ENCODE measurements around the gene AVPR2. TPM values are rescaled to one million over a fixed set of nuclear protein-coding genes. Genes with fewer than 3 reads are reported as not detected.

AVPR2 gene
- total and polyA plus RNA-seq, 10 of the 15 experiments (the other 5 are each of a cell fraction or from before 2014, with no cell fraction given): 0.12 to 0.37 TPM; not detected in 8

DNA sequence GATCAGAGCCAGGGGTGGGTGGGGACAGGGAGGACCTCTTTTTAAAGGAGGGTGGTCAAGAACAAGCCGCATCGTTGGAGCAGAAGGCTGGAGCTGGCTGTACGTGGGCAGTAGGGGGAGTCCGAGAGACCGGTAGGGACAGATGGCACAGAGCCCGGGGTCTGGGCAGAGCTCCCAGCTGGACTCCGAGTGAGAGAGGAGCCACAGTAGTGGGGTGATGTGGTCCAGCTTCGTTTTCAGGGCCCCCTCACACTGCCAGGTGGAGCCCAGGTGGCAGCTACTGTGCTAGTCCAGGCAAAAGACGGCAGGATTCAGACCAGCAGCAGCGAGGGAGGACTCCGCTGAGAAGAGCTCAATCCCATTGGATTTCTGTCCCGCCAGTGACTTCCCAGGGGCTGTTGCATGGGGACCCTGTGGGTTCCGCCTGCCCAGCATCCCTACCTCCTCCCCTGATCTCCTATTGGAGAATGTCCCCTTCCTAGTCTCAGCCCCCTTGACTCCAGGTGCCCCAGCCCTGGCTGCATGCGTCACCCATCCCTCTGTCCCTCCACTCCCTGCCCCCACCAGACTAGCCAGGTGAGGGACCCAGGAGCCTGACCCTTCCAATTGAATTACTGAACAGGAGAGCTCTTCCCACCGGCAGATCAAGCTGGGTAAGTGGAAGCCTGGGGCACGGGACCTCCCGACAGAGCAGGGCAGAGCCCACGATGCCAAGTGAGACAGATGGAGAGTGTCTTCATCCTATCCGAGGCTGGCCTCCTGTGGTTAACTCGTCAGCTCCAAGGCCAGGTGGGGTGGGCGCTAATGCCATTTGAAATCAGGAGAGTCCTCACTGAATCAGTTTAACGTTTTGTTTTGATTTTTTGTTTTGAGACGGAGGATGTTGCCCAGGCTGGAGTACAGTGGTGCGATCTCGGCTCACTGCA, 18.7 kb downstream of the AVPR2 start (continued):
- TF ChIP-seq, protein P1, sequence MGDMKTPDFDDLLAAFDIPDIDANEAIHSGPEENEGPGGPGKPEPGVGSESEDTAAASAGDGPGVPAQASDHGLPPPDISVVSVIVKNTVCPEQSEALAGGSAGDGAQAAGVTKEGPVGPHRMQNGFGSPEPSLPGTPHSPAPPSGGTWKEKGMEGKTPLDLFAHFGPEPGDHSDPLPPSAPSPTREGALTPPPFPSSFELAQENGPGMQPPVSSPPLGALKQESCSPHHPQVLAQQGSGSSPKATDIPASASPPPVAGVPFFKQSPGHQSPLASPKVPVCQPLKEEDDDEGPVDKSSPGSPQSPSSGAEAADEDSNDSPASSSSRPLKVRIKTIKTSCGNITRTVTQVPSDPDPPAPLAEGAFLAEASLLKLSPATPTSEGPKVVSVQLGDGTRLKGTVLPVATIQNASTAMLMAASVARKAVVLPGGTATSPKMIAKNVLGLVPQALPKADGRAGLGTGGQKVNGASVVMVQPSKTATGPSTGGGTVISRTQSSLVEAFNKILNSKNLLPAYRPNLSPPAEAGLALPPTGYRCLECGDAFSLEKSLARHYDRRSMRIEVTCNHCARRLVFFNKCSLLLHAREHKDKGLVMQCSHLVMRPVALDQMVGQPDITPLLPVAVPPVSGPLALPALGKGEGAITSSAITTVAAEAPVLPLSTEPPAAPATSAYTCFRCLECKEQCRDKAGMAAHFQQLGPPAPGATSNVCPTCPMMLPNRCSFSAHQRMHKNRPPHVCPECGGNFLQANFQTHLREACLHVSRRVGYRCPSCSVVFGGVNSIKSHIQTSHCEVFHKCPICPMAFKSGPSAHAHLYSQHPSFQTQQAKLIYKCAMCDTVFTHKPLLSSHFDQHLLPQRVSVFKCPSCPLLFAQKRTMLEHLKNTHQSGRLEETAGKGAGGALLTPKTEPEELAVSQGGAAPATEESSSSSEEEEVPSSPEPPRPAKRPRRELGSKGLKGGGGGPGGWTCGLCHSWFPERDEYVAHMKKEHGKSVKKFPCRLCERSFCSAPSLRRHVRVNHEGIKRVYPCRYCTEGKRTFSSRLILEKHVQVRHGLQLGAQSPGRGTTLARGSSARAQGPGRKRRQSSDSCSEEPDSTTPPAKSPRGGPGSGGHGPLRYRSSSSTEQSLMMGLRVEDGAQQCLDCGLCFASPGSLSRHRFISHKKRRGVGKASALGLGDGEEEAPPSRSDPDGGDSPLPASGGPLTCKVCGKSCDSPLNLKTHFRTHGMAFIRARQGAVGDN (IDR thresholded peaks at IDR 0.05): no peak
- no peak for TF ChIP-seq EGR1 (IDR thresholded peaks at IDR 0.05; ENCODE audit: borderline replicate concordance in 1 of 2, low read depth in 2 of 2, low read length in 2 of 2)
- TF ChIP-seq GATAD2B (conservative IDR thresholded peaks at IDR 0.05; ENCODE audit: low read depth): no peak
- no peak for TF ChIP-seq RUNX3 (IDR thresholded peaks at IDR 0.05; ENCODE audit: low read length)
- TF ChIP-seq CREB1 (IDR thresholded peaks at IDR 0.05; ENCODE audit: low read depth): no peak
- no peak for TF ChIP-seq YY1 (IDR thresholded peaks at IDR 0.05; ENCODE audit: low read depth, low read length)
- TF ChIP-seq MEF2B (IDR thresholded peaks at IDR 0.05; ENCODE audit: partially characterized antibody, poor library complexity, severe bottlenecking): no peak
- TF ChIP-seq NFYB (IDR thresholded peaks at IDR 0.05; ENCODE audit: insufficient read depth, low read depth, low read length): no peak
- no peak for TF ChIP-seq FOXM1 (IDR thresholded peaks at IDR 0.05; ENCODE audit: low read depth, low read length)
- no peak for TF ChIP-seq IKZF1 (conservative IDR thresholded peaks at IDR 0.05)
- TF ChIP-seq, protein P2, sequence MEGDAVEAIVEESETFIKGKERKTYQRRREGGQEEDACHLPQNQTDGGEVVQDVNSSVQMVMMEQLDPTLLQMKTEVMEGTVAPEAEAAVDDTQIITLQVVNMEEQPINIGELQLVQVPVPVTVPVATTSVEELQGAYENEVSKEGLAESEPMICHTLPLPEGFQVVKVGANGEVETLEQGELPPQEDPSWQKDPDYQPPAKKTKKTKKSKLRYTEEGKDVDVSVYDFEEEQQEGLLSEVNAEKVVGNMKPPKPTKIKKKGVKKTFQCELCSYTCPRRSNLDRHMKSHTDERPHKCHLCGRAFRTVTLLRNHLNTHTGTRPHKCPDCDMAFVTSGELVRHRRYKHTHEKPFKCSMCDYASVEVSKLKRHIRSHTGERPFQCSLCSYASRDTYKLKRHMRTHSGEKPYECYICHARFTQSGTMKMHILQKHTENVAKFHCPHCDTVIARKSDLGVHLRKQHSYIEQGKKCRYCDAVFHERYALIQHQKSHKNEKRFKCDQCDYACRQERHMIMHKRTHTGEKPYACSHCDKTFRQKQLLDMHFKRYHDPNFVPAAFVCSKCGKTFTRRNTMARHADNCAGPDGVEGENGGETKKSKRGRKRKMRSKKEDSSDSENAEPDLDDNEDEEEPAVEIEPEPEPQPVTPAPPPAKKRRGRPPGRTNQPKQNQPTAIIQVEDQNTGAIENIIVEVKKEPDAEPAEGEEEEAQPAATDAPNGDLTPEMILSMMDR (IDR thresholded peaks at IDR 0.05 in 2 of 3, conservative IDR thresholded peaks at IDR 0.05 in 1 of 3; ENCODE audit: control insufficient read depth in 2 of 3, extremely low read depth in 1 of 3, insufficient read depth in 1 of 3, low read depth in 3 of 3, low read length in 3 of 3): peak; percentile 33 to 69 (median 42); a peak in 5 of 6 replicates
- no peak for TF ChIP-seq ZNF622 (IDR thresholded peaks at IDR 0.05)
- TF ChIP-seq, protein P3, sequence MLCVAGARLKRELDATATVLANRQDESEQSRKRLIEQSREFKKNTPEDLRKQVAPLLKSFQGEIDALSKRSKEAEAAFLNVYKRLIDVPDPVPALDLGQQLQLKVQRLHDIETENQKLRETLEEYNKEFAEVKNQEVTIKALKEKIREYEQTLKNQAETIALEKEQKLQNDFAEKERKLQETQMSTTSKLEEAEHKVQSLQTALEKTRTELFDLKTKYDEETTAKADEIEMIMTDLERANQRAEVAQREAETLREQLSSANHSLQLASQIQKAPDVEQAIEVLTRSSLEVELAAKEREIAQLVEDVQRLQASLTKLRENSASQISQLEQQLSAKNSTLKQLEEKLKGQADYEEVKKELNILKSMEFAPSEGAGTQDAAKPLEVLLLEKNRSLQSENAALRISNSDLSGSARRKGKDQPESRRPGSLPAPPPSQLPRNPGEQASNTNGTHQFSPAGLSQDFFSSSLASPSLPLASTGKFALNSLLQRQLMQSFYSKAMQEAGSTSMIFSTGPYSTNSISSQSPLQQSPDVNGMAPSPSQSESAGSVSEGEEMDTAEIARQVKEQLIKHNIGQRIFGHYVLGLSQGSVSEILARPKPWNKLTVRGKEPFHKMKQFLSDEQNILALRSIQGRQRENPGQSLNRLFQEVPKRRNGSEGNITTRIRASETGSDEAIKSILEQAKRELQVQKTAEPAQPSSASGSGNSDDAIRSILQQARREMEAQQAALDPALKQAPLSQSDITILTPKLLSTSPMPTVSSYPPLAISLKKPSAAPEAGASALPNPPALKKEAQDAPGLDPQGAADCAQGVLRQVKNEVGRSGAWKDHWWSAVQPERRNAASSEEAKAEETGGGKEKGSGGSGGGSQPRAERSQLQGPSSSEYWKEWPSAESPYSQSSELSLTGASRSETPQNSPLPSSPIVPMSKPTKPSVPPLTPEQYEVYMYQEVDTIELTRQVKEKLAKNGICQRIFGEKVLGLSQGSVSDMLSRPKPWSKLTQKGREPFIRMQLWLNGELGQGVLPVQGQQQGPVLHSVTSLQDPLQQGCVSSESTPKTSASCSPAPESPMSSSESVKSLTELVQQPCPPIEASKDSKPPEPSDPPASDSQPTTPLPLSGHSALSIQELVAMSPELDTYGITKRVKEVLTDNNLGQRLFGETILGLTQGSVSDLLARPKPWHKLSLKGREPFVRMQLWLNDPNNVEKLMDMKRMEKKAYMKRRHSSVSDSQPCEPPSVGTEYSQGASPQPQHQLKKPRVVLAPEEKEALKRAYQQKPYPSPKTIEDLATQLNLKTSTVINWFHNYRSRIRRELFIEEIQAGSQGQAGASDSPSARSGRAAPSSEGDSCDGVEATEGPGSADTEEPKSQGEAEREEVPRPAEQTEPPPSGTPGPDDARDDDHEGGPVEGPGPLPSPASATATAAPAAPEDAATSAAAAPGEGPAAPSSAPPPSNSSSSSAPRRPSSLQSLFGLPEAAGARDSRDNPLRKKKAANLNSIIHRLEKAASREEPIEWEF (IDR thresholded peaks at IDR 0.05; ENCODE audit: insufficient replicate concordance, low read depth, low read length): no peak
- TF ChIP-seq, protein P4, sequence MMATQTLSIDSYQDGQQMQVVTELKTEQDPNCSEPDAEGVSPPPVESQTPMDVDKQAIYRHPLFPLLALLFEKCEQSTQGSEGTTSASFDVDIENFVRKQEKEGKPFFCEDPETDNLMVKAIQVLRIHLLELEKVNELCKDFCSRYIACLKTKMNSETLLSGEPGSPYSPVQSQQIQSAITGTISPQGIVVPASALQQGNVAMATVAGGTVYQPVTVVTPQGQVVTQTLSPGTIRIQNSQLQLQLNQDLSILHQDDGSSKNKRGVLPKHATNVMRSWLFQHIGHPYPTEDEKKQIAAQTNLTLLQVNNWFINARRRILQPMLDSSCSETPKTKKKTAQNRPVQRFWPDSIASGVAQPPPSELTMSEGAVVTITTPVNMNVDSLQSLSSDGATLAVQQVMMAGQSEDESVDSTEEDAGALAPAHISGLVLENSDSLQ (IDR thresholded peaks at IDR 0.05): no peak
- peak; percentile 23; the same call in 1 of the 2 replicates for TF ChIP-seq SMC3 (IDR thresholded peaks at IDR 0.05; ENCODE audit: borderline replicate concordance, low read length)
- TF ChIP-seq TAF1 (IDR thresholded peaks at IDR 0.05; ENCODE audit: borderline replicate concordance, low read depth, low read length): no peak
